Measurements from ENCODE around the gene FBLN2.

DNA sequence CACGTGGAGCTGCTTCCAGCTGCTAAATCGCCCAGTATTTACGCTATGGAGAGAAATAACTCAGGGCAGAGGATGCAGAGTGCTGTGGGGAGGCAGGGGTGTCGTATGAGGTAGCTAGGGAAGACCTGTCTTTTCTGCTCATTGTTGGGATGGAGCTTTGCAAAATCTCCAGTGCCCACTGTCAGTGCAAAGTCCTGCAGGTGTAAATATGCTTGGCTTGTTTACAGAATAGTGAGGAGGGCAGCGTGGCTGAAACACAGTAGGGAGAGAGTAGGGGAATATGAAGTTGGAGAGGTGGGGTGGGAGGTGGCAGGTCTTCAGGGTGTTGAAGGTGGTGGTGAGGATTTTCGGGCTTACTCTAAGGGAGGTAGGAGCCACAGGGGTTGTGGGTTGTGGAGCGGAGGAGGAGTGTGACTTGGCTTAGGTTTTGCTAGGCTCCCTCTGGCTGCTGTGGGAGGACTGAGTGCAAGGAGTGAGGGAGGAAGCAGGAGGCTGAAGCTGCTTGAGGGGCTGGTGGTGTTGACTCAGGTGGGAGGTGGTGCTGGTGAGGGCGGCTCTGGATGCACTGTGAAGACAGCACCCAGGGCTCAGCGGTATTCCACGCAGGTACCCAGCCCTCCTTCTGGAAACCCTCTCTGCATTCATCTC lies 125.7 kb downstream of the FBLN2 start:
- TF ChIP-seq, protein P1, sequence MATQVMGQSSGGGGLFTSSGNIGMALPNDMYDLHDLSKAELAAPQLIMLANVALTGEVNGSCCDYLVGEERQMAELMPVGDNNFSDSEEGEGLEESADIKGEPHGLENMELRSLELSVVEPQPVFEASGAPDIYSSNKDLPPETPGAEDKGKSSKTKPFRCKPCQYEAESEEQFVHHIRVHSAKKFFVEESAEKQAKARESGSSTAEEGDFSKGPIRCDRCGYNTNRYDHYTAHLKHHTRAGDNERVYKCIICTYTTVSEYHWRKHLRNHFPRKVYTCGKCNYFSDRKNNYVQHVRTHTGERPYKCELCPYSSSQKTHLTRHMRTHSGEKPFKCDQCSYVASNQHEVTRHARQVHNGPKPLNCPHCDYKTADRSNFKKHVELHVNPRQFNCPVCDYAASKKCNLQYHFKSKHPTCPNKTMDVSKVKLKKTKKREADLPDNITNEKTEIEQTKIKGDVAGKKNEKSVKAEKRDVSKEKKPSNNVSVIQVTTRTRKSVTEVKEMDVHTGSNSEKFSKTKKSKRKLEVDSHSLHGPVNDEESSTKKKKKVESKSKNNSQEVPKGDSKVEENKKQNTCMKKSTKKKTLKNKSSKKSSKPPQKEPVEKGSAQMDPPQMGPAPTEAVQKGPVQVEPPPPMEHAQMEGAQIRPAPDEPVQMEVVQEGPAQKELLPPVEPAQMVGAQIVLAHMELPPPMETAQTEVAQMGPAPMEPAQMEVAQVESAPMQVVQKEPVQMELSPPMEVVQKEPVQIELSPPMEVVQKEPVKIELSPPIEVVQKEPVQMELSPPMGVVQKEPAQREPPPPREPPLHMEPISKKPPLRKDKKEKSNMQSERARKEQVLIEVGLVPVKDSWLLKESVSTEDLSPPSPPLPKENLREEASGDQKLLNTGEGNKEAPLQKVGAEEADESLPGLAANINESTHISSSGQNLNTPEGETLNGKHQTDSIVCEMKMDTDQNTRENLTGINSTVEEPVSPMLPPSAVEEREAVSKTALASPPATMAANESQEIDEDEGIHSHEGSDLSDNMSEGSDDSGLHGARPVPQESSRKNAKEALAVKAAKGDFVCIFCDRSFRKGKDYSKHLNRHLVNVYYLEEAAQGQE (IDR thresholded peaks at IDR 0.05; ENCODE audit: low read depth) = no peak
- TF ChIP-seq EZH2 (IDR thresholded peaks at IDR 0.05) = no peak

Data from HCT116 (cell line).